K562 (cell line): ENCODE results near the gene TULP1. TPM values are rescaled to one million over a fixed set of nuclear protein-coding genes. Genes with fewer than 3 reads are reported as not detected.

Experiments
- BCOR ChIP-seq: fragments of 450-650 bp; IDR thresholded peaks from 2 replicates; pipeline ENCODE4 v1.6.1; 2016
- CHD2 ChIP-seq: IDR thresholded peaks from 2 replicates; pipeline ENCODE4 v1.6.1; 2011; ENCODE audit warnings: low read depth, low read length
- ESRRB ChIP-seq: fragments of 250-450 bp; sonication (Bioruptor Pico); IDR thresholded peaks from 2 replicates; pipeline ENCODE4 v1.5.0; 2020; ENCODE audit warnings: mild to moderate bottlenecking, moderate library complexity, borderline replicate concordance
- GTF3C2 ChIP-seq: IDR thresholded peaks from 3 replicates; pipeline ENCODE4 v1.6.1; 2011; ENCODE audit warnings: borderline replicate concordance, mild to moderate bottlenecking, moderate library complexity; ENCODE audit not compliant: insufficient read length; ENCODE audit errors: extremely low read depth
- HDGF ChIP-seq: fragments of 450-650 bp; IDR thresholded peaks from 2 replicates; pipeline ENCODE4 v1.6.1; 2016
- HMBOX1 ChIP-seq: sonication (generic); IDR thresholded peaks from 2 replicates; pipeline ENCODE4 v1.6.1; 2016
- HNRNPUL1 ChIP-seq: fragments of 200-400 bp; formaldehyde crosslinking; IDR thresholded peaks from 2 replicates; pipeline ENCODE4 v1.6.1; 2017; ENCODE audit warnings: low read length
- MTA1 ChIP-seq: fragments of 450-650 bp; IDR thresholded peaks from 2 replicates; pipeline ENCODE4 v1.6.1; 2017; ENCODE audit warnings: borderline replicate concordance
- NR1H2 ChIP-seq: sonication (generic); formaldehyde crosslinking; IDR thresholded peaks from 2 replicates; pipeline ENCODE4 v1.4.0; 2020; ENCODE audit warnings: mild to moderate bottlenecking, missing genetic modification reagents
- PCBP2 ChIP-seq: fragments of 200-400 bp; formaldehyde crosslinking; IDR thresholded peaks from 2 replicates; pipeline ENCODE4 v1.6.1; 2018; ENCODE audit warnings: low read length, low read depth, mild to moderate bottlenecking, moderate library complexity; ENCODE audit not compliant: poor library complexity, severe bottlenecking
- PHB ChIP-seq: fragments of 250-450 bp; sonication (Bioruptor Pico); IDR thresholded peaks from 2 replicates; pipeline ENCODE4 v1.5.0; 2021
- PTRF ChIP-seq: fragments of 450-650 bp; IDR thresholded peaks from 2 replicates; pipeline ENCODE4 v1.6.1; 2016; ENCODE audit warnings: mild to moderate bottlenecking, missing genetic modification characterization, missing compliant biosample characterization
- RAD21 ChIP-seq, 2 experiments: fragments of 250-450 bp in 1 of 2; fragments of 450-650 bp in 1 of 2; sonication (Bioruptor Pico) in 1 of 2; formaldehyde crosslinking in 1 of 2; IDR thresholded peaks in 1 of 2; conservative IDR thresholded peaks in 1 of 2; 2 replicates each; pipeline versions ENCODE4 v1.4.0 to v1.8.0; 2020 to 2022; ENCODE audit warnings: mild to moderate bottlenecking in 2 of 2, moderate library complexity in 1 of 2
- RBFOX2 ChIP-seq: fragments of 200-400 bp; formaldehyde crosslinking; IDR thresholded peaks from 2 replicates; pipeline ENCODE4 v1.6.1; 2017; ENCODE audit warnings: low read depth, mild to moderate bottlenecking, low read length, moderate library complexity
- ZBTB33 ChIP-seq: sonication (generic); formaldehyde crosslinking; IDR thresholded peaks from 2 replicates; pipeline ENCODE4 v1.8.1; 2023; ENCODE audit warnings: mild to moderate bottlenecking, missing genetic modification reagents
- ZBTB34 ChIP-seq: fragments of 250-450 bp; sonication (Bioruptor Pico); IDR thresholded peaks from 2 replicates; pipeline ENCODE4 v1.8.0; 2021; ENCODE audit warnings: mild to moderate bottlenecking, moderate library complexity
- ZNF77 ChIP-seq: fragments of 250-450 bp; sonication (Bioruptor Pico); IDR thresholded peaks from 2 replicates; pipeline ENCODE4 v1.5.0; 2020
- polyA plus RNA-seq, 8 experiments: library from polyadenylated mRNA; depleted of rRNA in 4 of 8; stranded (reverse) in 5 of 8; unstranded in 3 of 8; fragments of >200 nt; fragmentation: Nextera tagmentation in 2 of 8; fragmentation: Illumina TruSeq in 1 of 8; extraction: Ambion mirVana in 2 of 8; extraction: Trizol in 1 of 8; gene quantifications; 2 replicates each; pipeline versions ENCODE4 v1.2.1 to v1.2.3, GENCODE V29; 2011 to 2014; ENCODE audit warnings: inconsistent platforms in 1 of 8, missing spikeins in 1 of 8
- total RNA-seq, 7 experiments: library from RNA; depleted of rRNA in 6 of 7; stranded (reverse); fragments of >200 nt in 6 of 7; fragmentation: Illumina TruSeq in 2 of 7; extraction: Trizol in 2 of 7; gene quantifications; 2 replicates each; pipeline versions ENCODE4 v1.2.1 to v1.2.3, GENCODE V29; 2011 to 2021; ENCODE audit warnings: low replicate concordance in 1 of 7

The TULP1 gene
- total and polyA plus RNA-seq, 9 of the 15 experiments (the other 6 are each of a cell fraction or from before 2014, with no cell fraction given), result 0.06 to 0.17 (median 0.09) TPM; not detected in 6

GRCh38 chr6:35490821-35491557 is 21.7 kb downstream of the TULP1 start (continued):
- peak; percentile 57; the same call in 1 of the 2 replicates for TF ChIP-seq BCOR
- no peak for TF ChIP-seq PCBP2
- no peak for TF ChIP-seq HNRNPUL1
- no peak for TF ChIP-seq NR1H2 (CRISPR knock-in tag)
- TF ChIP-seq ESRRB (CRISPR knock-in tag), result no peak
- no peak for TF ChIP-seq GTF3C2
- TF ChIP-seq RAD21 (CRISPR knock-in tag; conservative IDR thresholded peaks at IDR 0.05 in 1 of 2, IDR thresholded peaks at IDR 0.05 in 1 of 2), result no peak
- 0 out of 2 replicates have a peak, but pooled peaks have one; percentile 51 for TF ChIP-seq HDGF
- TF ChIP-seq RBFOX2, result no peak
- TF ChIP-seq CHD2, result no peak
- TF ChIP-seq ZNF77 (CRISPR knock-in tag), result no peak
- TF ChIP-seq PHB (CRISPR knock-in tag), result no peak
- TF ChIP-seq ZBTB33 (CRISPR knock-in tag), result no peak
- TF ChIP-seq HMBOX1, result no peak
- no peak for TF ChIP-seq ZBTB34 (CRISPR knock-in tag)
- TF ChIP-seq MTA1, result no peak
- no peak for TF ChIP-seq PTRF
